Thyroid gland (tissue), 4 donors: Measurements from ENCODE around the gene DAND5.

Source experiments
- CTCF ChIP-seq, 6 experiments: fragments of 200-600 bp in 3 of 6; fragments of 450-650 bp in 3 of 6; sonication (generic) in 3 of 6; IDR thresholded peaks; one replicate each; pipeline ENCODE4 v1.5.1; 2016 to 2019; ENCODE audit warnings: antibody characterized with exemption in 6 of 6, mild to moderate bottlenecking in 2 of 6, inconsistent platforms in 1 of 6, moderate library complexity in 1 of 6
- POLR2A ChIP-seq, 2 donors: fragments of 450-650 bp; IDR thresholded peaks; one replicate each; pipeline ENCODE4 v1.6.1; 2017; ENCODE audit warnings: antibody characterized with exemption in 2 of 2, mild to moderate bottlenecking in 2 of 2, moderate library complexity in 1 of 2

GRCh38 chr19:12991296-12991695 lies 21.9 kb downstream of the DAND5 start:
- no peak for TF ChIP-seq CTCF (IDR thresholded peaks at IDR 0.05)
- no peak for TF ChIP-seq POLR2A (IDR thresholded peaks at IDR 0.05)
